HepG2 (cell line): ENCODE measurements around the gene MTARC1.

Experiments
- BRD4 ChIP-seq: sonication (generic); formaldehyde crosslinking; IDR thresholded peaks from 2 replicates; pipeline ENCODE4 v1.4.0; 2020; ENCODE audit warnings: missing genetic modification reagents
- CCDC6 ChIP-seq: sonication (generic); formaldehyde crosslinking; IDR thresholded peaks from 2 replicates; pipeline ENCODE4 v1.8.1; 2022; ENCODE audit warnings: mild to moderate bottlenecking, missing genetic modification reagents, moderate library complexity
- ETV6 ChIP-seq: sonication (generic); formaldehyde crosslinking; conservative IDR thresholded peaks from 2 replicates; pipeline ENCODE4 v1.4.0; 2020; ENCODE audit warnings: missing genetic modification reagents
- FOSL1 ChIP-seq: sonication (generic); formaldehyde crosslinking; IDR thresholded peaks from 2 replicates; pipeline ENCODE4 v1.9.0; 2021; ENCODE audit warnings: missing genetic modification reagents, borderline replicate concordance
- GABPA ChIP-seq, 2 experiments: IDR thresholded peaks; 2 replicates each; pipeline ENCODE4 v1.6.1; 2011 to 2016; ENCODE audit warnings: low read depth in 2 of 2, low read length in 1 of 2, missing biosample characterization in 1 of 2, missing genetic modification characterization in 1 of 2
- HMG20B ChIP-seq: conservative IDR thresholded peaks from 2 replicates; pipeline ENCODE4 v1.6.1; 2016; ENCODE audit warnings: missing genetic modification reagents, missing compliant biosample characterization
- NPAS2 ChIP-seq: sonication (generic); formaldehyde crosslinking; IDR thresholded peaks from 2 replicates; pipeline ENCODE4 v1.8.0; 2022; ENCODE audit warnings: mild to moderate bottlenecking, missing genetic modification reagents, borderline replicate concordance
- SNAPC4 ChIP-seq: sonication (generic); formaldehyde crosslinking; IDR thresholded peaks from 2 replicates; pipeline ENCODE4 v1.4.0; 2020; ENCODE audit warnings: mild to moderate bottlenecking, missing genetic modification reagents
- SRSF1 ChIP-seq: fragments of 200-400 bp; formaldehyde crosslinking; optimal IDR thresholded peaks from 2 replicates; pipeline ENCODE3; 2017; ENCODE audit warnings: mild to moderate bottlenecking, low read depth, low read length, moderate library complexity
- ZEB1 ChIP-seq: IDR thresholded peaks from 2 replicates; pipeline ENCODE4 v1.6.1; 2012; ENCODE audit warnings: mild to moderate bottlenecking, low read depth, inconsistent platforms; ENCODE audit not compliant: insufficient replicate concordance
- TF ChIP-seq, protein P1 (sequence below): sonication (generic); formaldehyde crosslinking; IDR thresholded peaks from 2 replicates; pipeline ENCODE4 v1.5.0; 2020; ENCODE audit warnings: mild to moderate bottlenecking, missing genetic modification reagents, moderate library complexity

GRCh38 chr1:220809704-220810103, 23.0 kb downstream of the MTARC1 start:
- TF ChIP-seq SRSF1 = no peak
- TF ChIP-seq GABPA (IDR thresholded peaks at IDR 0.05; ENCODE audit: low read depth, low read length) = no peak
- no peak for TF ChIP-seq GABPA (CRISPR knock-in tag; IDR thresholded peaks at IDR 0.05; ENCODE audit: low read depth)
- TF ChIP-seq BRD4 (CRISPR knock-in tag) = no peak
- no peak for TF ChIP-seq CCDC6 (CRISPR knock-in tag)
- TF ChIP-seq HMG20B = no peak
- TF ChIP-seq, protein P1, sequence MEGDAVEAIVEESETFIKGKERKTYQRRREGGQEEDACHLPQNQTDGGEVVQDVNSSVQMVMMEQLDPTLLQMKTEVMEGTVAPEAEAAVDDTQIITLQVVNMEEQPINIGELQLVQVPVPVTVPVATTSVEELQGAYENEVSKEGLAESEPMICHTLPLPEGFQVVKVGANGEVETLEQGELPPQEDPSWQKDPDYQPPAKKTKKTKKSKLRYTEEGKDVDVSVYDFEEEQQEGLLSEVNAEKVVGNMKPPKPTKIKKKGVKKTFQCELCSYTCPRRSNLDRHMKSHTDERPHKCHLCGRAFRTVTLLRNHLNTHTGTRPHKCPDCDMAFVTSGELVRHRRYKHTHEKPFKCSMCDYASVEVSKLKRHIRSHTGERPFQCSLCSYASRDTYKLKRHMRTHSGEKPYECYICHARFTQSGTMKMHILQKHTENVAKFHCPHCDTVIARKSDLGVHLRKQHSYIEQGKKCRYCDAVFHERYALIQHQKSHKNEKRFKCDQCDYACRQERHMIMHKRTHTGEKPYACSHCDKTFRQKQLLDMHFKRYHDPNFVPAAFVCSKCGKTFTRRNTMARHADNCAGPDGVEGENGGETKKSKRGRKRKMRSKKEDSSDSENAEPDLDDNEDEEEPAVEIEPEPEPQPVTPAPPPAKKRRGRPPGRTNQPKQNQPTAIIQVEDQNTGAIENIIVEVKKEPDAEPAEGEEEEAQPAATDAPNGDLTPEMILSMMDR (CRISPR knock-in tag) = no peak
- no peak for TF ChIP-seq FOSL1
- no peak for TF ChIP-seq ETV6 (CRISPR knock-in tag)
- no peak for TF ChIP-seq SNAPC4 (CRISPR knock-in tag)
- TF ChIP-seq NPAS2 = no peak
- TF ChIP-seq ZEB1 = no peak
